GM12874 (cell line): ENCODE data around the gene IL10.

ENCODE experiments used
- TF ChIP-seq, protein P1 (sequence below): IDR thresholded peaks from 2 replicates; pipeline ENCODE4 v1.5.1; 2011; ENCODE audit warnings: low read depth, mild to moderate bottlenecking, control low read depth, low read length, moderate library complexity; ENCODE audit not compliant: insufficient read depth

The IL10 gene

DNA sequence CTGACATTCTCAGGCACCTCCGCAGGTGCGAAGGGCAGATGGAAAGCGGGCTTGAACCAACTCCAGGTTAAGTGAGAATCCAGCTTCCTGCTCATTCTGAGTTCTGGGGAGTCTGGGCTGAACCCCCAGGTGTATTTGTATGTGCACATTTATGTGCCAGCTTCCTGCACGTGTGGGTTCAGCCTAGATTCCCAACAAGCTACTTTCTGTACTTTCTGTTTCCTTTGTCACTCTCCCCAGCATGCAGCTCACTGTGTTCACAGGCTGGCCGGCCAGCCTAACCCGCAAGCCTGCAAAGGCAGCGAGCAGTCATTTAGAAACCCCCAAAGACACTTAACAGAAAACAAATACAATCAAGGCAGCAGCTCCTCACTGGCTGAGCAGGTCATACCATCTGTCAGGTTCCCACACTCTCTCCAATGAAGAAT, 3.0 kb downstream of the IL10 start:
- TF ChIP-seq, protein P1, sequence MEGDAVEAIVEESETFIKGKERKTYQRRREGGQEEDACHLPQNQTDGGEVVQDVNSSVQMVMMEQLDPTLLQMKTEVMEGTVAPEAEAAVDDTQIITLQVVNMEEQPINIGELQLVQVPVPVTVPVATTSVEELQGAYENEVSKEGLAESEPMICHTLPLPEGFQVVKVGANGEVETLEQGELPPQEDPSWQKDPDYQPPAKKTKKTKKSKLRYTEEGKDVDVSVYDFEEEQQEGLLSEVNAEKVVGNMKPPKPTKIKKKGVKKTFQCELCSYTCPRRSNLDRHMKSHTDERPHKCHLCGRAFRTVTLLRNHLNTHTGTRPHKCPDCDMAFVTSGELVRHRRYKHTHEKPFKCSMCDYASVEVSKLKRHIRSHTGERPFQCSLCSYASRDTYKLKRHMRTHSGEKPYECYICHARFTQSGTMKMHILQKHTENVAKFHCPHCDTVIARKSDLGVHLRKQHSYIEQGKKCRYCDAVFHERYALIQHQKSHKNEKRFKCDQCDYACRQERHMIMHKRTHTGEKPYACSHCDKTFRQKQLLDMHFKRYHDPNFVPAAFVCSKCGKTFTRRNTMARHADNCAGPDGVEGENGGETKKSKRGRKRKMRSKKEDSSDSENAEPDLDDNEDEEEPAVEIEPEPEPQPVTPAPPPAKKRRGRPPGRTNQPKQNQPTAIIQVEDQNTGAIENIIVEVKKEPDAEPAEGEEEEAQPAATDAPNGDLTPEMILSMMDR = no peak

DNA sequence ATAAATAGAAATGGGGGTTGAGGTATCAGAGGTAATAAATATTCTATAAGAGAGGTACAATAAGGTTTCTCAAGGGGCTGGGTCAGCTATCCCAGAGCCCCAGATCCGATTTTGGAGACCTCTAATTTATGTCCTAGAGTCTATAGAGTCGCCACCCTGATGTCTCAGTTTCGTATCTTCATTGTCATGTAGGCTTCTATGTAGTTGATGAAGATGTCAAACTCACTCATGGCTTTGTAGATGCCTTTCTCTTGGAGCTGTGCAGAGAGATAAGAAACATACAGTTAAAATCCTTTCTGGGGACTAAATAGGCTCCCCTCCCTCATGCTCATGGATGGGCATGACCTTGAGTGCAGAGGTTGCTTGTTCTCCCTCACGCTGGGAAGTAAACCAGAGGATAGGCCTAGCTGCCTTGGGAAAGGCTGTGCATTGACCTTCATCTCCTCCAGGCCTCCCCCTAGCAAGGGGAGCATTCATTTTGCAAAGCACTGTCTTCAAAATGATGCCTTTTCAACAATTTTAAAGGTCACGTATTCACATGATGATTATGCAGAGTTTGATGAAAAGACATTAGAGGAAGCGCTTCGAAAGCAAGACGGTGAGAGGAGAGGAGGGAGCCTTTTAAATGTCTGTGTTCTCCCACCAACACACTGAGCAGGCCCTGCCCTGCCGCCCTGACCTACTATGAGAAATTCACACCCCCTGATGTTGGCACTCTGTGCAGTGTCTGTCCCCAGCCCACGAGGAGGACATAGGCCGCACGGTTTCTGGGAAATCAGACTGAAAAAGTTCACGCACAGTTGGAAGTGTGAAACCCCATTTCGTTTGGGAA, 3.6 kb downstream of the IL10 start:
- TF ChIP-seq, protein P1 = no peak

DNA sequence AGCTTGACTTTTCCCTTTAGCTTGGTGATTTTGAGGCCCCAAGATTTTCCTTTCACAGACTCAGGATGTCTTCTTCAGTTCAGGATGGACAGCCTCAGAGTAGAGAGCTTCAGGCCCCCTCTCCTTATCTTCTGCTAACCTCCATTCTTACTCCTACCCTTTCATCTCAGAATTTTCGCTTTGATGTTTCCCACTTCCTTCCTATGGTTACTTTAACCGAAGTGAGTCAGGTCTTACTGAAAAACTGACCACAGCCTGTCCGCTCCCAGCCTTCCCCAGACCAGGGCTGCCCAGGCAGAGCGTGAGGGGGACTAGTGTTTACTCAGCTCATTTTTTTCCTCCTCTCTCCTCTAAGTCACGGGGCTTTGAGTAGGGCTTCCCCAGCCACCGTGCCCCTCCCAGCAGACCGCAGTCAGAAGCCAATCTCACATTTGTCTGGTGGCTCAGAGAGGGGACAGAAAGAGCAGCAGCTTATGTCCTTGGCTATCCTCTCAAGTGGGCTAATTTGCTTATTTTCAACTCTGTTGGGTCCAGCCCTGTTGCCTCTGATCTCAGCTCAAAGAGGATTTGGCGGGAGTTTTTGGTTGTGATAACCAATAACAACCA, 5.9 kb downstream of the IL10 start:
- TF ChIP-seq, protein P1 = no peak

DNA sequence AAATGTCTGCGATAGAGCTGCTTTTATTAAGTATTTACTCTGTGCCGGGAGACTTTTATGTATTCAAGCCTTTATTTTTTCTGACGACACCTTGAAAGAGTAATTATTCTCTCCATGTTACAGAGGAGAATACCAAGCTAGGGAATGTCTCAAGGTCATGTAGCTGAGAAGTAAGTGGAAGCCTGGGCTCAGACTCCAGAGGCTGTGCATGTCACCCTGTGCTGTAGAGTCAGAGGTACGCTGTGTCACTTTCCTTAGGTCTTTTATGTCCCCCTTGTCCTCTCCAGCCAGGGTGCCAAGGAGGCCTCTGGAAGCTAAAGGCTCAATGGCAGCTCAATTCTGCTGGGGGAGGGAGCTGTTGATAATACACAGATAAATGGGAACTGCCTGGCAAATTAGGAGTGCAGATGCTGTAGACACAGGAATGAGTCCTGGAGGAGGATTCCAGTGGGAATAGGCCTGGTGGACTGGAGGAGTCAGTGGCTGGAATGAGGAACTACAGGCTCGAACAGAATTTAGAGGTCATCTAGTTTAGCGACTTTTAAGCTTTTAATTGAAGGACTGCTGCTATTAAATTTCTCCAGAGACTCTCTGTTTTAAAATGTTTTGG, 11.0 kb downstream of the IL10 start:
- TF ChIP-seq, protein P1 = no peak

DNA sequence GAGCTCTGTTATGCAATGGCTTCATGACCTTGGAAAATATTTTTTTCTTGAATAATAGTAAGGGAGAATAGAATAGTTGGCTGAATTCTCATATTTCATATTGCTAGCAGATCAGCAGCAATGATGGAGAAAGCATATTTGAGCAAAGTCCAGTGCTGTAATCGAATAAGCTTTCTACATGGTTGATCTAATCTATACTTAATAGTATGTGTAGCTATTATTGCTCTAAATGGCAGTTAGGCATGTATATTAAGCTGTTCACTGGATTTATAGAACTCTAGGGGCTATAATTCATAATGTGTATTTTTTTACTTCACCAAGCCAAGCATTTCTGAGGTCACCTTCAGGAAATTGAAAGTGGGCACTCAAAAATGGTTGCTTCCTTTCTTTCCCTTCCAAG, 11.7 kb downstream of the IL10 start:
- TF ChIP-seq, protein P1 = no peak

DNA sequence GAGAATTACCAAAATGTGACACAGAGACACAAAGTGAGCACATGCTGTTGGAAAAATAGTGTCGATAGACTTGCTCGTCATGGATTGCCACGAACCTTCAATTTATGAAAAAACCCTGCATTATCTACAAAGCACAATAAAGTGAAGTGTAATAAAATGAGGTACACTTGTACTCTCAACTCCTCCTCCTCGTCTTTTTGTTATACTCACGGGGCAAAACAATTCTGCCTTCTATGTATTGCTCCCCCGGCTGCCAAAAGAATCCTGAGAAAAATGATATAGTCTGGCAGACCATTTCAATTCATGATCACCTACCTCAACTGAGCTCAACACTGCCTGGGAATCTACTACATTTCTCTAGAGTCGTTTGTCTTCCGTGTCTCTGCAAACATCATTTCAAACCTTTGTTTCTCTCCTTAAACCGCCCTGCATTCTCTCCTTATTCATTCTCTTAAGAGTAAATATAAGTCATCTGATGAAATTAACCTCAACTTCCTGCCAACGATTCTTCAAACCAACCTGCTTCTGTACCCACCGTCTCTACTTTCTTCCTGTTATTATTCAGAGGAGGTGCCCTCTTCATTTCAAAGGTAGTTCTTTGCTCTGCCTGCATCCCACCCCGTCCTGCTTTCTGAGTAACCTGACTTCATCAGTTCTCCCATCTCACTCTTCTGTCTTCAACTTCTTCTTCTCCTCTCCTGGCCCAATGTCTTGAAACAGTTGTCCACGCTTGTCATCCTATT, 14.6 kb downstream of the IL10 start:
- TF ChIP-seq, protein P1 = no peak

DNA sequence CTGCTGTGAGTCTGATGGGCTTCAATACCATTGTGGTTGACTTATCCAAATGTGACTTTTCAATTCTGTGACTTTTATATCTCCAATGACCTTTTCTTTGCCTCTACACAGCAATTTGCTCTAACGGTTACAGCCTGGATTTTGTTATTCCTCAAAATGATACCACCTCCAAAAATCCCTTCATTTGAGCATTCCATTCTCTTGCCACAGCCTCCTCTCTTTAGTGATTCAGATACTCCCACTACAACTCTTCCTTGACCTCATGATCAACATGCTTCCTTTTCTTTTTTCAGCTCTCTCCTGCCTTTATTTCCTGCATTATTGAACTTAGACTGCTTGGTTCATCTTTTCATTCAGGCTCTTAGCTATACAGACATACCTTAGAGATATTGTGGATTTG, 18.3 kb downstream of the IL10 start:
- TF ChIP-seq, protein P1 = no peak
